Osteocyte (in vitro differentiated cells): ENCODE measurements around the gene SEMA3F. TPM values are rescaled to one million over a fixed set of nuclear protein-coding genes. Genes with fewer than 3 reads are reported as not detected.

ENCODE experiments used
- DNase-seq: peaks from one replicate; pipeline ENCODE4 v3.0.0; 2021; ENCODE audit warnings: mixed read lengths; ENCODE audit not compliant: unreplicated experiment; ENCODE audit errors: extremely low spot score
- H3K27ac Mint-ChIP-seq: one replicate; pipeline ENCODE4 v1.8.0; 2021; ENCODE audit warnings: mild to moderate bottlenecking, mixed read lengths; ENCODE audit not compliant: unreplicated experiment
- H3K27me3 Mint-ChIP-seq: one replicate; pipeline ENCODE4 v1.8.0; 2021; ENCODE audit warnings: mixed read lengths; ENCODE audit not compliant: unreplicated experiment
- H3K36me3 Mint-ChIP-seq: one replicate; pipeline ENCODE4 v1.8.0; 2021; ENCODE audit warnings: mixed read lengths; ENCODE audit not compliant: unreplicated experiment
- H3K4me1 Mint-ChIP-seq: one replicate; pipeline ENCODE4 v1.8.0; 2021; ENCODE audit warnings: mixed read lengths; ENCODE audit not compliant: unreplicated experiment
- H3K4me3 Mint-ChIP-seq: one replicate; pipeline ENCODE4 v1.8.0; 2021; ENCODE audit warnings: mild to moderate bottlenecking, moderate library complexity, mixed read lengths; ENCODE audit not compliant: unreplicated experiment
- H3K9me3 Mint-ChIP-seq: one replicate; pipeline ENCODE4 v1.8.0; 2021; ENCODE audit warnings: mixed read lengths; ENCODE audit not compliant: unreplicated experiment
- total RNA-seq: library from RNA; stranded (reverse); gene quantifications from 2 replicates; pipeline ENCODE4 v1.2.1, GENCODE V29; 2021
- TF ChIP-seq, protein P1 (sequence below): fragments of 200-600 bp; sonication (generic); IDR thresholded peaks from 2 replicates; pipeline ENCODE4 v1.5.0; 2021; ENCODE audit warnings: antibody characterized with exemption, mild to moderate bottlenecking, moderate library complexity

SEMA3F gene
- total RNA-seq, 1 donor from 2014 or later = 11.8 TPM

DNA sequence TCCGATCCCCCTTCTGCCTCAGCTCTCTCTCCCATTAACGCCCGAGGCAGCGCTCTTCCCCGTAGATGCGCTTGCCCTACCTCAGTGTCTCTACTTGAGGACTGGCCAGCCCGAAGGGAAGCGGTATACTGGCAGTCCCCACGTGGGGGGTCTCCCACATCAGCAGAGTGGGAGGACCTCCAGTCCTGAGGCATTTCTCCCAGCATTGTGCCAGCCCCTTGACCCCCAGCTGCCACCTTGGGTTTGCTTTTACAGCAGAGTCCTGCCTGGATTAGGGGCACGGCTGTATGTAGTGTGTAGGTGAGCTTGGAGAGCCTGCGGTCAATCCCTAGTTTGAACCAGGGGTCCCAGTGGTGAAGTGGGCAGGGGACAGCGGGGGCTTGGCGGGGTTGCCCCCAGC is 767 bp downstream of the SEMA3F start:
- Mint-ChIP-seq H3K27me3 (peaks cover 23% of the 10 kb centered on the region), H3K9me3 (no peaks in the 10 kb centered on the region), H3K4me1 (peaks cover 31% of the 10 kb centered on the region), H3K27ac (no peak overlapping the region), H3K36me3 (no peaks in the 10 kb centered on the region), H3K4me3 (peak overlapping the region; percentile 73)
- TF ChIP-seq, protein P1, sequence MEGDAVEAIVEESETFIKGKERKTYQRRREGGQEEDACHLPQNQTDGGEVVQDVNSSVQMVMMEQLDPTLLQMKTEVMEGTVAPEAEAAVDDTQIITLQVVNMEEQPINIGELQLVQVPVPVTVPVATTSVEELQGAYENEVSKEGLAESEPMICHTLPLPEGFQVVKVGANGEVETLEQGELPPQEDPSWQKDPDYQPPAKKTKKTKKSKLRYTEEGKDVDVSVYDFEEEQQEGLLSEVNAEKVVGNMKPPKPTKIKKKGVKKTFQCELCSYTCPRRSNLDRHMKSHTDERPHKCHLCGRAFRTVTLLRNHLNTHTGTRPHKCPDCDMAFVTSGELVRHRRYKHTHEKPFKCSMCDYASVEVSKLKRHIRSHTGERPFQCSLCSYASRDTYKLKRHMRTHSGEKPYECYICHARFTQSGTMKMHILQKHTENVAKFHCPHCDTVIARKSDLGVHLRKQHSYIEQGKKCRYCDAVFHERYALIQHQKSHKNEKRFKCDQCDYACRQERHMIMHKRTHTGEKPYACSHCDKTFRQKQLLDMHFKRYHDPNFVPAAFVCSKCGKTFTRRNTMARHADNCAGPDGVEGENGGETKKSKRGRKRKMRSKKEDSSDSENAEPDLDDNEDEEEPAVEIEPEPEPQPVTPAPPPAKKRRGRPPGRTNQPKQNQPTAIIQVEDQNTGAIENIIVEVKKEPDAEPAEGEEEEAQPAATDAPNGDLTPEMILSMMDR = no peak
- no peak for DNase-seq

- Mint-ChIP-seq H3K27ac (no peak overlapping the region), H3K36me3 (no peaks in the 10 kb centered on the region), H3K27me3 (peaks cover 23% of the 10 kb centered on the region), H3K4me3 (peak overlapping the region; percentile 73), H3K9me3 (no peaks in the 10 kb centered on the region), H3K4me1 (peaks cover 31% of the 10 kb centered on the region)
- TF ChIP-seq, protein P1 = no peak
- DNase-seq = no peak
Measured at GRCh38 chr3:50156549-50157493, 1.7 kb downstream of the SEMA3F start.

- Mint-ChIP-seq H3K27ac (no peak overlapping the region), H3K9me3 (no peaks in the 10 kb centered on the region), H3K4me1 (peaks cover 34% of the 10 kb centered on the region), H3K36me3 (no peaks in the 10 kb centered on the region), H3K4me3 (no peak overlapping the region), H3K27me3 (peaks cover 23% of the 10 kb centered on the region)
- no peak for DNase-seq
- TF ChIP-seq, protein P1 = no peak
Measured at GRCh38 chr3:50157827-50158529, 2.9 kb downstream of the SEMA3F start.

DNA sequence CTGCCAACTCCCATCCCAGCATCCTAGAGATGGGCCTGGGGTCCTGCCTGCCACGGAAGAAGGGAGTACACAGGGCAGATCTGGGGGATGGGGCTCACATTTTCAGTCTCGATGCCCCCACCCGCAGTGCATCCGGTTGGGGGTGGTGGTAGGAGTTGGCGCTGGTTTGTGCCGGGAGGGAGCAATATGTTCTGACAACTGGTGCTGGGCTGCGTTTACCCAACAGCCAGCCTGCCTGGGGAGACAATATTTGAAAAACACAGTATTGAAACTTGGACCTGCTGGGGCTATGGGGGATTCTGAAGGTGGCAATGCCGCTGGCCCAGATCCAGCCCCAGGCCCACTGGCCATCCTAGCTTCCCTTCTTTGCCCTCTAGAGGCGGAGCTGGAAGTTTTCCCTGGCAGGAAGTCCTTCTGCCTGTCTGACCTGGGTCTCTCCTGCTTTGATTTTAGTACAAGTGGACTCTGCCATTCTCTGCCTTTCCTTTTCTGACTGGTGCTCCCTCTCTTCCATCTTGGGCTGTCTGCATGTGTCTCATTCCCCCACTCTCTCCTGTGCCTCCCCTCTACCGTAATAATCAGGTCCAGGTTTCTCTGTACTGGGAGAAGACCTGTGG is 3.5 kb downstream of the SEMA3F start:
- peaks cover 17% of the 10 kb centered on the region for H3K27me3 Mint-ChIP-seq
- H3K4me3 Mint-ChIP-seq = no peak overlapping the region
- no peak overlapping the region for H3K27ac Mint-ChIP-seq
- peaks cover 37% of the 10 kb centered on the region for H3K4me1 Mint-ChIP-seq
- no peak for DNase-seq
- TF ChIP-seq, protein P1 = no peak
- H3K9me3 Mint-ChIP-seq = no peaks in the 10 kb centered on the region
- no peaks in the 10 kb centered on the region for H3K36me3 Mint-ChIP-seq
